ENCODE measurements around the gene STIM1. TPM values are rescaled to one million over a fixed set of nuclear protein-coding genes. Genes with fewer than 3 reads are reported as not detected.

Gene STIM1
- total RNA-seq, 1 donor: 57.9 TPM

- Histone ChIP-seq H3K27me3 (ENCODE audit: insufficient read depth, low read length) (no peaks in the 10 kb centered on the region), H3K36me3 (ENCODE audit: insufficient read depth, low read length) (no peaks in the 10 kb centered on the region), H4K20me1 (ENCODE audit: insufficient read depth, low read length) (peaks cover 3% of the 10 kb centered on the region), H3K9me3 (ENCODE audit: low read depth, low read length) (no peaks in the 10 kb centered on the region), H3K4me2 (ENCODE audit: insufficient read depth, low read length) (no peak overlapping the region), H3K27ac (ENCODE audit: low read depth, low read length) (no peak overlapping the region), H3K79me2 (ENCODE audit: insufficient read depth, low read length) (peaks cover 12% of the 10 kb centered on the region), H2AFZ (ENCODE audit: low read length) (no peak overlapping the region), H3K4me1 (ENCODE audit: insufficient read depth, low read length) (peaks cover 5% of the 10 kb centered on the region), H3K4me3 (ENCODE audit: insufficient read depth, low read length) (no peak overlapping the region)
- DNase-seq (ENCODE audit: insufficient read length, low spot score, missing footprints): no peak
- no peak for TF ChIP-seq CTCF (IDR thresholded peaks at IDR 0.05; ENCODE audit: extremely low read depth, low read depth, low read length)
Observed at GRCh38 chr11:3927129-3927796, 71.8 kb downstream of the STIM1 start.

GRCh38 chr11:3929232-3929631 lies 73.8 kb downstream of the STIM1 start:
- H4K20me1 ChIP-seq (ENCODE audit: insufficient read depth, low read length): peaks cover 3% of the 10 kb centered on the region
- H3K36me3 ChIP-seq (ENCODE audit: insufficient read depth, low read length): no peaks in the 10 kb centered on the region
- no peak overlapping the region for H3K27ac ChIP-seq (ENCODE audit: low read depth, low read length)
- H3K79me2 ChIP-seq (ENCODE audit: insufficient read depth, low read length): peaks cover 12% of the 10 kb centered on the region
- H3K4me1 ChIP-seq (ENCODE audit: insufficient read depth, low read length): peaks cover 5% of the 10 kb centered on the region
- no peak for TF ChIP-seq CTCF (IDR thresholded peaks at IDR 0.05; ENCODE audit: extremely low read depth, low read depth, low read length)
- no peak overlapping the region for H2AFZ ChIP-seq (ENCODE audit: low read length)
- H3K9me3 ChIP-seq (ENCODE audit: low read depth, low read length): no peaks in the 10 kb centered on the region
- H3K27me3 ChIP-seq (ENCODE audit: insufficient read depth, low read length): no peaks in the 10 kb centered on the region
- H3K4me3 ChIP-seq (ENCODE audit: insufficient read depth, low read length): no peak overlapping the region
- H3K4me2 ChIP-seq (ENCODE audit: insufficient read depth, low read length): no peak overlapping the region
- DNase-seq (ENCODE audit: insufficient read length, low spot score, missing footprints): no peak

GRCh38 chr11:3929649-3930048 lies 74.2 kb downstream of the STIM1 start:
- H3K4me3 ChIP-seq (ENCODE audit: insufficient read depth, low read length): no peak overlapping the region
- no peak overlapping the region for H2AFZ ChIP-seq (ENCODE audit: low read length)
- no peaks in the 10 kb centered on the region for H3K36me3 ChIP-seq (ENCODE audit: insufficient read depth, low read length)
- no peak overlapping the region for H3K27ac ChIP-seq (ENCODE audit: low read depth, low read length)
- no peak overlapping the region for H3K4me2 ChIP-seq (ENCODE audit: insufficient read depth, low read length)
- H3K4me1 ChIP-seq (ENCODE audit: insufficient read depth, low read length): peaks cover 5% of the 10 kb centered on the region
- no peak for DNase-seq (ENCODE audit: insufficient read length, low spot score, missing footprints)
- H4K20me1 ChIP-seq (ENCODE audit: insufficient read depth, low read length): peaks cover 3% of the 10 kb centered on the region
- H3K27me3 ChIP-seq (ENCODE audit: insufficient read depth, low read length): no peaks in the 10 kb centered on the region
- peaks cover 13% of the 10 kb centered on the region for H3K79me2 ChIP-seq (ENCODE audit: insufficient read depth, low read length)
- H3K9me3 ChIP-seq (ENCODE audit: low read depth, low read length): no peaks in the 10 kb centered on the region
- TF ChIP-seq CTCF (IDR thresholded peaks at IDR 0.05; ENCODE audit: extremely low read depth, low read depth, low read length): no peak

GRCh38 chr11:3932698-3933097 lies 77.2 kb downstream of the STIM1 start:
- no peak for DNase-seq (ENCODE audit: insufficient read length, low spot score, missing footprints)
- no peak overlapping the region for H3K4me3 ChIP-seq (ENCODE audit: insufficient read depth, low read length)
- H2AFZ ChIP-seq (ENCODE audit: low read length): no peak overlapping the region
- H4K20me1 ChIP-seq (ENCODE audit: insufficient read depth, low read length): peaks cover 2% of the 10 kb centered on the region
- H3K79me2 ChIP-seq (ENCODE audit: insufficient read depth, low read length): peaks cover 13% of the 10 kb centered on the region
- no peaks in the 10 kb centered on the region for H3K36me3 ChIP-seq (ENCODE audit: insufficient read depth, low read length)
- TF ChIP-seq CTCF (IDR thresholded peaks at IDR 0.05; ENCODE audit: extremely low read depth, low read depth, low read length): no peak
- H3K4me2 ChIP-seq (ENCODE audit: insufficient read depth, low read length): no peak overlapping the region
- no peaks in the 10 kb centered on the region for H3K9me3 ChIP-seq (ENCODE audit: low read depth, low read length)
- no peak overlapping the region for H3K27ac ChIP-seq (ENCODE audit: low read depth, low read length)
- no peaks in the 10 kb centered on the region for H3K27me3 ChIP-seq (ENCODE audit: insufficient read depth, low read length)
- no peaks in the 10 kb centered on the region for H3K4me1 ChIP-seq (ENCODE audit: insufficient read depth, low read length)

Measured in osteoblast (primary cell).